Stimulated activated naive CD4-positive, alpha-beta T cell treated with Interleukin-2 at 50 U/mL for 16 hours (primary cell): ENCODE results near the gene MRPL21.

Experiments
- DNase-seq: peaks from one replicate; lab custom pipeline; 2025; lab: John Stamatoyannopoulos, UW

MRPL21 gene

DNA sequence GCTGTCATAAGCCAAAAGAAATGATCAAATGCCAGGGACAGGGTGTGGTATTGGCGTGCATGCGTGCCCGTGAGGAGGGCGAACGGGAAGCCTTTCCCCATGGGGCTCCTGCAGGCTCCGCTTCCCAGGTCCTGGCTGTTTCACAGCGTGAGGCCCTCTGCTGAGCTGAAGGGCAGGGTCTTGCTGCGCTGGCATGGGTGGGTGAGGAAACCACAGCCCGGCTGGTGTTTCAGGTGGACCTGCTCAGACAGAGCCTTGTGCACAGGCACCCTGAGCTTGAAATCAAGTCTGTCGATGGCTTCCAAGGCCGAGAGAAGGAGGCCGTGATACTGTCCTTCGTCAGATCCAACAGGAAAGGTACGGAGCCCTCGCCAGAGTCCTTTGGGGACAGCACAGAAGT is 31.4 kb upstream of the MRPL21 start:
- no peak for DNase-seq

DNA sequence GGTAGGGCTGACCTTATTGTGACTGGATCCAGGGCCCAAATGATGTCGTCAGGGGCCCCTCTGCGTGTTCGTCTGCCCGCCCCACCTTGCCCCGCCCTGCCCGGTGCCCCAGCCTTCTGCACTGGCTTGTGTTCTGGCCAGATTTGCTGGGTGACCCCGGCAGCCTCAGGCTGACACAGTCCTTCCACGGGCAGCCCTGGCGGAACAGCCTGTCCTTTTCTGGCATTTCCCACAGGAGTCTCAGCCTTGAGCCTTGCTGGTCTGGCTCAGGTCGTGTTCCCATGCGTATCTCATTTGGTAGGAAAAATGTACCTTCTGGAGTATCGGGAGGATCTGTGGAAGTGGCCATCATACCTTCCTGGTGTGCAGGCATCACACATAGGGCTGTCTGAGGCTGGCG is 31.0 kb upstream of the MRPL21 start:
- no peak for DNase-seq

DNA sequence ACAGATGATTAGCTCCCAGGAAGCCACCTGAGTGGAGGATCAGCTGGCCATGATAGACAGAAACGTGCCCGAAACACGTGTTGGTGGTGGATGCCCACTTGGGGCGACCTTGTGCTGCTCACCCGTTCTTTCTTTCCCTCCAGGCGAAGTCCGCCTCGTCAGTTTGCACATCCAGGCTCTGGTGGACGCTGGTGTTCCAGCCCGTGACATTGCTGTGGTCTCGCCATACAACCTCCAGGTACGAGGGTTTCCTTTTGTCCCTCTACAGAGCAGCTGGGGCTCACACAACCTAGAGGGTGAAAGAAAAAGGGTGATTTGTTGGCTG is 30.7 kb upstream of the MRPL21 start:
- DNase-seq = no peak

DNA sequence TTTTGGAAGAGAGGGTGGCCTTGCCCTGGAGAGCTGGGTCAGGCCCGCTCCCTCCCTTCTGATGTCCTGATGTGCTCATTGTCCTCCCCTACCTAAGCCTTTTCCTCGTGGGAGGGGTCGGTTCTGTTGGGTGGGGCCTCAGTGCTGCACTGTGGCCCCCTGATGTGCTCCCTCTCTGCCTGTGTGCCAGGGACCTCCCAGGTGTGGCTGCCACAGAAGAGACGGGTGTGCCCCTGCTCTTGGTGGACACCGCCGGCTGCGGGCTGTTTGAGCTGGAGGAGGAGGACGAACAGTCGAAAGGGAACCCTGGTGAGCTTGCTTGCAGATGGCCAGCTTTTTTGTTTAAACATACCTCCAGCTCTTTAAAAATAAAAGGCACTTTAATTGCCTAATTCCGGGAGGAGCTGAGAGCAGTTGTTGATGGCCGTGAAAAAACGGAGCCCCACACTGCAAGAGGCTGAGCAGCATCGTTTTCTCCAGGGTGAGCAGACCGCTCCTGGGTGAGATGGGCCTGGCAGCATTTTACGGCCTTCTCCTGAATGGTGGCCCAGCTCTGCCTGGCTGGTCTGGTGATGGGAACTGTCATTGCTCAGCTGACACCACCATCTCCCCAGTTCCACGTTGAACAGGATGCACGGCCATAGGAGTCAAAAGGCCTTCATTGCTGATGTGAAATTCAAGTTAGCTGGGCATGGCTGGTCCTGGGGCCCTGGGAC is 30.1 kb upstream of the MRPL21 start:
- no peak for DNase-seq

DNA sequence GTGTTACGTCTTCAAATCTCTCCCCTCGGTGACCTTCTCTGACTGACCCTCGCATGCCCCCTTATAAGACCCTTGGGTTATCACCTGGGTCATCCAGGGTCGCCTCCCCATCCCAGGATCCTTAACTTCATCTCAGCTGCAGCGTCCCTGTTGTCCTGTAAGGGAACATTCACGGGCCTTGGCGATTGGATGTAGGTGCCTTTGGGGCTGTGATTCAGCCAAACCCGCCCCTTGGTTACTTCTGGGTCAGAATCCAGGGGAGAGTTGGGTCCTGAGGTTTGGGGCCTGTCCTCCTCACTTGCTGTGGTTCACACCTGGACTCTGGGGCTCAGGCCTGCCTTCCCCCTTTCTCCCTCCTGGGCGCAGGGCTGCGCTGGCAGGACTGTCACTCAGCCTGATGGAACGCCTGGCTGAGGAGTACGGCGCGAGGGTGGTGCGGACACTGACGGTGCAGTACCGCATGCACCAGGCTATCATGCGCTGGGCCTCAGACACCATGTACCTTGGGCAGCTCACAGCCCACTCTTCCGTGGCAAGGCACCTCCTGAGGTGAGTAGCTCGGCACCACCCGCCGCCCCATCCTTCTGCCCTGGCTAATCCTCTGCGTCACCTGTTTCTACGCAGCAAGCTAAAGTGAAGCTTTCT is 29.4 kb upstream of the MRPL21 start:
- DNase-seq = no peak

DNA sequence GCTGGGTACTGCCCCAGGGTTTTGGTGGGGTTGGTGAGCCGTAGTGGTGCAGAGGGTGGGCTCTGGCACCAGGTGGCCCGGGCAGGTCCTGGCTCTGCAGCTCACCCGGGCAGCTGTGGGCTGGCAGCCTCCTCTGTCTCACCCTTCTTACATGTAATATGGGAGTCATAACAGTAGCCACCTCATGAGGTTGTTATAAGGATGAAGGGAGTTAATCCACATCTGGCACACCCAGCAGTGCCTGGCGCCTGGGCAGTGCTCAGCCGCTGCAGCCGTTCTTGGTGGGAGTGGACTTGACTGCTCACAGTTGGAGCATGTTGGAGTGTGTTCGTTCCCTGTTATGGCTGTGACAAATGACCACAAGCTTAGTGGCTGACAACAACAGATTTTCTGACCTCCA is 28.7 kb upstream of the MRPL21 start:
- no peak for DNase-seq

DNA sequence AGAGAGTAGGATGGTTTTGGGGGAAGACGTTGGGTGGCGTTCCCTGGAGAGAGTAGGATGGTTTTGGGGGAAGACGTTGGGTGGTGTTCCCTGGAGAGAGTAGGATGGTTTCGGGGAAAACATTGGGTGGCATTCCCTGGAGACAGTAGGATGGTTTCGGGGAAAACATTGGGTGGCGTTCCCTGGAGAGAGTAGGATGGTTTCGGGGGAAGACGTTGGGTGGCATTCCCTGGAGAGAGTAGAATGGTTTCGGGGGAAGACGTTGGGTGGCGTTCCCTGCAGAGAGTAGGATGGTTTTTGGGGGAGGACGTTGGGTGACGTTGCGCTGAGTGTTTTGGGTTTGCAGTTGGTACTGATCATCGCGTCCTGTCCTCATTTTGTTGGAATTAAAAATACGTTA is 28.3 kb upstream of the MRPL21 start:
- no peak for DNase-seq

DNA sequence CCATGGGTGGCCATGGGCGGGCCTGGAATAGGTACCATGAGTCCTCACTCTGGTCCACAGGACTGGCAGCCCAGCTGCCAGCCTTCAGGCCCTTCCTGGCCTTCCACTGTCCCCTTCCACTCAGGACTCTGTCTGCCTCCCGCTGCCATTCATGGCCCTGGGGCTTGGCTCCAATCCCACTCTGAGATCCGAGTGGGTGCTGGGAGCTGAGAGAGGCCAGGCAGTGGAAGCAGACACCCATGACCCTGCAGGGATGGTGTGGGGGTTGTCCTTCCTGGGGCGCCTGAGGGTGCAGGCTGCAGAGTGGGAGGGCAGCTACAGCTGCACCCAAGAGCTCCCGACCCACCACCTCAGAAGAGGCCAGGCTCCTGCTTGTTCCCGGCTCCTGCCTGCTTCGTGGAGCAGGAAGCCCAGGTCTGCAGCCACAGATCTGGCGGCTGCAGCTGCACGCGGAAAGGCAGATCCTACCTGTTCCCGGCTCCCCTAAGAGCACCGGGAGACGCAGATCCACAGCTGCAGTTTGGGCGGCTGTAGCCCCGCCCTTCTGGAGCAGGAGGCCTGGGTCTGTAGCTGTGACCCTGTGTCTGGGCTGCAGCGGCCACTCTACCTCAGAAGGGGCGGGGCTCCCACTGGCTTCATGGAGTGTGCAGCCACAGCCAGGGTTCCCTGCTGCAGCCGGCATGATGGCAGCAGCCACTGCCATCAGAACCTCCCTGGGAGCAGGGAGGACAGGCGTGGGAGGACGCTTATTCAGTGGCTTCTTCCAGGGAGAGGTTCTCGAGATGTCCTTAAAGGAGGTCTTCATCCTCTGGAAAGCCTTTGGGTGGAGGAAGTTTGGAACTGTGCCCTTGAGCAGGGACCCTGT is 27.6 kb upstream of the MRPL21 start:
- no peak for DNase-seq

DNA sequence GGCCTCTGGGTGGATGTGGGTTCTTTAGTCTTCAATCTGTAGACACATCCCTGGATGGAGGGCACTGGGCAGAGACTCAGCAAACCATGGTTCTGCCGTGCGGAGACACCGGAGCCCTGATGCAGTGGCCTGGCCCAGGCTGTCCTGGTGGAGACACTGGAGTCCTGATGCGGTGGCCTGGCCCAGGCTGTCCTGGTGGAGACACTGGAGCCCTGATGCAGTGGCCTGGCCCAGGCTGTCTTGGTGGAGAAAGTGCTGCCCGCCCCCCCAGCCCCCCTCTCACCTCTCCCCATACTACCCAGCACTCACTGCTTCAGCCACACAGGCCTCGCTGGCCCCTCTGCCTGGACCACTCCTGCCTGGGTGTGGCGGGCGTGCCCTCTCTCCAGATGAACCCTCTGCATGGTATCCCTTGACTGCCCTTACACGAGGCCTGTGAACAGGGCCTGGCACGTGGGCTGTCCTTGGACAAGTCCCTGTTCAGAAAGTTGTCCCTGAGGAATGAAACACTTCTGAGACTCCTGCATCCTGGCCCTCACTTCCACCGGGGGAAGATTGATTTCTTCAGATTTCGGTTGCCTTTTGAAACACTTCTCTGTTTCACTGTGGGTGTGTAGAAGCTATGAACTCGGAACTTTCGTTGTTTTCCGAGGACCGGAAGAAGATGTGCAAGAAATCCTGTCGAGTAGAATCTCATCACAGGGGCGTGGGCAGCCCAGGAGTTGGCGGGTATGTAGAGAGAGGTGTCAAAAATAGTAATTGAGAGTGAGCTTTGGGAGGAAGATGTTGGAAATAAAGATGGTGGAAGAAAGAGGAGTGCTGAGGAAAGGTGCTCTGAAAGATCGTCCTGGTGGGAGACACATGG is 26.3 kb upstream of the MRPL21 start:
- no peak for DNase-seq

DNA sequence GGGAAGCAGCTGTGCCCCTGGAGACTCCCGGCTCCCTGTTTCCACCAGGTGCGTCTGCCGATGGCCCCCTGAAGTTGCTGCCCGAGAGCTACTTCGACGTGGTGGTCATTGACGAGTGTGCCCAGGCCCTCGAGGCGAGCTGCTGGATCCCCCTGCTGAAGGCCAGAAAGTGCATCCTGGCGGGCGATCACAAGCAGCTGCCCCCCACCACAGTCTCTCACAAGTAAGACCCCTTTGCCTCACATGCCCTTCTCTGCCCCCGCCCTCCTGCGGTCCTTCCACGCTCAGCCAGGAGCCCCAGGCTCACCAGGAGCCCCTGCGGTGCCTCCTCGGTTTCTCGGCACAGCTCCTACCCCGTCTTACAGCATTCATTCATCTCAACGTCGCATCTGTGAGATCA is 25.5 kb upstream of the MRPL21 start:
- no peak for DNase-seq

DNA sequence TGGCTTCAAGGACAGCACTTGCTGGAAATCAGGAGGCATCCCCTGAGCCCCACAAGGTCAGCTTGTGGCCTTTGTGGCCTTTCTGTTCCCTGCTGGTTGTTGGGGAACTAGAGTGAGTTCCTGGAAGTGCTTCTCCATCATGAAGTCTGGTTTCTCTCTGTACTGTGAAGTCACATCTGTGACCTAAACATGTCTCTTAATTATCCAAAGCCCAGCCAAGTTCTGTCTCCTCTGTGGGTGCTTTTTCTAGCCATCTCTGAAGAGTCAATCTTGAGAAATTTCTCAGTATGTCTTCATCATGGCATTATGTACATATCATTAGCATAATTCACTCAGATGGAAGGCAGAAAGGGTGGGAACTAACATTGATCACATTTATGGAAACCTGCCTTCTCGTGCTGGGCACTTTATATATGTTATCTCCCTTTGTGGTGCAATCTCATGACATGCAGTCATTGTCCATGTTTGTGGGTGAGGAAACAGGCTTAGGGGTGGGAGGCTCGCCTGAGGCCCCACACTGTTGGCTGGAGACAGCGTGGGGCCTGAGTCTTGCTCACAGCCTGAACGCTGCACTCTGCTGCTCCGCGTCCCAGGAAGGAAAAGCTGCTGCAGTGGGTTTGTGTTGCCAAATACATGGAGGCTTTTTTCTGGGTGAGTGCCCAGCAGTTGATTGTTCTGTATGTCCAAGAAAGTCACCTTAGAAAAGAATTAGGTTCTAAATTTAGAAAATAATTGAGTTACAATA is 24.7 kb upstream of the MRPL21 start:
- no peak for DNase-seq

DNA sequence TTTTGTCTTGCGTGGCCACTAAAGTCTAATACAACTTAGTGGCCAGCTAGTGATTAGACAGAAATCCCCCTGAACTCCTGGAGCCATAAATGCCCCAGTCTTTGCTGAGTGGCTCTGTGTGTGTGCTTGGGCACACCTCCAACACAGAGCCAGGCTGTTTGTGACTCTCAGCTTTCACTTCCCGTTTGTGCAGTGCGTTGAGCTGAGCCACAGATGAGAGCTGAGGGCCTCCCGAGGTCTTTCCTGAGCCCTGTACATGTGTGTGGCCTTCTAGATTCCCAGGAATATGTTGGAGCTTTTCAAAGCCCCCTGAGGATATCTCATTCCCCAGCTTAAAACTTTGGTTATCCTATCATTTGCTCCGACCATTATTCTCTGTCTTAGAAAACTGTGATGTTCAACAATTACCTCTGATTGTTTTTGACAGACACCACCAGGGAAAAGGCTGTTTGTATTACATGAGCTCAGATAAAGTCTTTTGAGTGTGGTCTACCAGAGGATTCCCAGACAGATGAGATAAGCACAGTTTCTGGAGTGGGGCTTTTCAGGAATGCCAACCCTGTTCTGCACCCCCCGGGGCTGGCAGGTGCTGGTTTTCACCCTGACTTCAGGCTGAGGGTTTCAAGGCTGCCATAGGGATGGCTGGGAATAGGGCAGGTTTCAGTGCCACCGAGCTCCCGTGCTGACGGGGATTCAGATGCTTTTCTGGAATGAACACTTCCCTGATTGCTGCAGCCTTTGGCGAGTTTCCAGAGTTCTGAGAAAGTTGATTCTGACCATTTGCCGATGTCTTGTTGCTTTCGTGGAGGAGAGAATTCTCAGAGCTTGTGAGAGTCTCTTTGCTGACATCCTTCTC is 23.9 kb upstream of the MRPL21 start:
- no peak for DNase-seq

DNA sequence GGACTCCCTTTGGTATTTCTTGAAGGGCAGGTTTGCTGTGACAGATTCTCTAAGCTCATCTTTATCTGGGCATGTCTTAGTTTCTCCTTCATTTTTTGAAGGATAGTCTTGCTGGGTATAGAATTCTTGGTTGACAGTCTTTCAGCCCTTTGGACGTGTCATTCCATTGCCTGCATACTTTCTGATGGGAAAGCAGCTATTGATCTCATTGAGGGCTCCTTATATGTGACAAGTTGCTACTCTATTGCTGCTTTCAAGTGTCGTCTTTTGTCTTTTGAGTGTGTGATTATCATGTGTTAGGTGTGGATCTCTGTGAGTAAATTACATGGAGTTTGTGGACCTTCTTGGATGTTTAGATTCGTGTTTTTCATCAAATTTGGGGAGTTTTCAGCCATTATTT is 22.0 kb upstream of the MRPL21 start:
- DNase-seq = no peak

DNA sequence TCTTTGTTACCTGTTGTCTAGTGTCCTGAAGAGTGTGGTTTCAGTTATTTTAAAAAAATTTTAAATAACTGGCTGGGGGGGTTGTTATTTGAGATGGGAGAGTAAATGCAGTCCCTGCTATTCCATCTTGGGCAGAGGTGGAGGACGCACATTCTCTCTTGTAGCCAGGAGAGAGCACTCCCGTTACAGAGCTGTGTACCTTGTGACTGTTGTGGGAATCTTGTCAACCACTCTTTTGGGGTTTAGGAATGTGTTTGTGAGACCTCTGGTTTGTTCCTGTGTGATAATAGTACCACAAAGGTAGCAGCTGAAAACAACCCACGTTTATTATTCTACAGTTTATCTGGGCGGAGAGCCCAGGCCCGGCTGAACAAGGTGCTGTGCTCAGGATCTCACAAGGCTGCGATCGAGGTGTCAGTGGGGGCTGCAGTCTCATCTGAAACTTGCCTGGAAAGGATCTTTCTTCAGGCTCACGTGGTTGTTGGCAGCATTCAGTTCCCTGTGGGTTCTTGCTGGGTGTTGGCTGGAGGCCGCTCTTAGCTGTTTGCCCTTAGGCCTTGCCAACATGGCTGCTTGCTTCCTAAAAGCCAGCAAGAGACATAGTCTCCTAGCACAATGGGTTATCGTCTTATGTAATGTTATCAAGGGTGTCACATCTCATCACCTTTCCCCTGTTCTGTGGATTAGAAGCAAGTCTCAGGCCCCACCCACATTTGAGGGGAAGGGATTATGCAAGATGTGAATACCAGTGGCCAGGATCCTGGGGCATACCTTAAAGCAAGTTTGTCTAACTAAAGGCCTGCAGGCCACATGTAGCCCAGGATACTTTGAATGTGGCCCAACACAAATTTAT is 20.7 kb upstream of the MRPL21 start:
- no peak for DNase-seq

DNA sequence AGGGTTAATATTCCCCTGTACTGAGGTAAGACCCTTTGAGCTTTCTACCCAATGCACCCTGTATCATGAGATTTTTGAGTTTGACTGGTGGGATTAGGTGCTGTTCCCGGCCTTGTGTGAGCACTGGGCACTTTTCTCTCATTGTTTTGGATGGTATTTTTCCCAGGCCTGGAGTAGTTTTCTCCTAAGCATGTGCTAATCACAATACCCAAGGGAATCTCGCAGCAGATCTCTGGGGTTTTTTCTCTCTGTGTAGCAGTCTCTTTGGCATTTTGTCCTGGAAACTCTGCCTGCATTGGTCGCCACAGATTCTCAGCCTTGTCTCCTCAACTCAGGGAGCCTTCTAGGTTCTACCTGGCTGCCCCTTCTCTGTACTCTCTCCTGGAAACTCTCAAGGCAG is 20.0 kb upstream of the MRPL21 start:
- DNase-seq = no peak

DNA sequence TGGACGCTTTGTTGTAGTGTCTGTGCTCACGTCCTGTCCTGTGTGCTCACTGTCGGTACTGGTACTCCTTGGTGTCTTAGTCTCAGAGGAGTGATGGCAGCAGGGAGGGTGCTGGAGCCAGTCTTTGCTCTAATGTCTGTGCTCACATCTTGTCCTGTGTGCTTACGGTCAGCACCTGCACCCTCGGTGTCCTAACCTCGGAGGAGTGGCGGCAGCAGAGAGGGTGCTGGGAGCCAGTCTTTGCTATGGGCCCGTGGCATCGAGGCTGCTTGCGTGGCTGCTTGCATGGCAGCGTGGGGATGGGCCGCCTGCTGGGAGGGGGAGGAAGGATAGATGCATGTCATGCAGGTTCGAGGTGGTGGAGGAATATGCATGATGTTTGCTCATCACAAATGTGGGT is 12.8 kb upstream of the MRPL21 start:
- no peak for DNase-seq

DNA sequence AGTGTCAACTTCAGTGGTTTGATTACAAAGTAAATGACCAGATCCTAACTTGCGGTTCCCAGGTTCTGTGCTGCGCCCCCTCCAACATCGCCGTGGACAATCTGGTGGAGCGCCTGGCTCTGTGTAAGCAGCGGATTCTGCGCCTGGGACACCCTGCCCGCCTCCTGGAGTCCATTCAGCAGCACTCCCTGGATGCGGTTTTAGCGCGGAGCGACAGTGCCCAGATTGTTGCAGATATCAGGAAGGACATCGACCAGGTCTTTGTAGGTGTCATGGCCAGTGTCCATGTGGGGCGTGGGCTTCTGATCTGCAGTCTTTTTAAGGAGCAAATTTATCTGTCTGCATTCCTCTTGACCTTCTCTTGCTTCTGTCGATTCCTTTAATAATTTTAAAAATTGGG is 11.1 kb upstream of the MRPL21 start:
- no peak for DNase-seq

DNA sequence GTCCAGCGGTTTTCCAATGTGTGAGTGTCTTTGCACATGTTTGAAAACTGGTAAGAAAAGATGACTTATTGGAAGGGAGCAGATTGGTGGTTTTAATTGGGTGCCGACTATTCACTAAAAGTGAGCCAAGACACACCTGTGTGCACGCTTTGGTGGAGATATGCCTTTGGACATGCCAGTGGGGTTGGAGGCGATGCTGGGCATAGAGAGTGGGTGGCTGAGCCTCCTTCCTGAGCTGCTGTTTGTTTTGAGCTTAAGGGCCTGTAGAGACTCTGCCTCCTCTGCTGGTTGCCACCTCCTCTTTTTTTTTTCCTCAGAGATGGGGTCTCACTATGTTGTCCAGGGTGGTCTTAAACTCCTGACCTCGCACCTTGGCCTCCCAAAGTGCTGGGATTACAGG is 9.6 kb upstream of the MRPL21 start:
- DNase-seq = no peak

DNA sequence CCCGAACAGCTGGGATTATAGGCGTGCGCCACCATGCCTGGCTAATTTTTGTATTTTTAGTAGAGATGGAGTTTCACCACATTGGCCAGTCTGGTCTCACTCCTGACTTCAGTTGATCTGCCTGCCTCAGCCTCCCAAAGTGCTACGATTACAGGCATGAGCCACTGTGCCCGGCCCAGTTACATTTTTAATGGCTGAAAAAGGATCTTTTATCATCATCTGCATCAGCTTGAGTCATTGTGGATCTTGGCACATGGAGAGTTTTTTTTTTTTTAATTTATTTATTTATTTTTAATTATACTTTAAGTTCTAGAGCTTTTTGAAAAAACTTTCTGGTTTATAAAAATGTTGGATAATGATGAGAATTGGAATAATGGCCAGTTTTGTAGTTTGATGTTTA is 8.6 kb upstream of the MRPL21 start:
- DNase-seq = no peak

DNA sequence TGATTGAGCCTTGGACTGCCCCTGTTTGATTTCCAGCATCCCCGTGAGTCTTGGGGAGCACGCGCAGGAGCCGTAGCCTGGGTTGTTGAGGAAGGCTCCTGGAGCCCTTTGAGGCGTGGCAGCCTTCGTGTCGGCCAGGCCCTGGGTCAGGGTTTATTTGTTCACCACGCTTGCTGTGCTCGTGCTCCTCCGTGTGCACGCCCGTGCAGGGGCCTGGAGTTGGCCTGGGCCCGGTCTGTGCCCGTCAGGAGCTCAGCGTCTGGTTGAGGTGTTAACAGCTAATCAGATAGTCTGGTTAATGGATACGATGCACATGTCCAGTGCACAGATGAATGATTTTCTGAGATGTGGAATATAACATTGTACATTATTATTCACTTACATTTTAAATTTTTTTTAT is 8.1 kb upstream of the MRPL21 start:
- no peak for DNase-seq
